PC-3 (cell line): ENCODE results near the gene NPIPB4. TPM values are rescaled to one million over a fixed set of nuclear protein-coding genes. Genes with fewer than 3 reads are reported as not detected.
A peak's percentile ranks its signal among the peaks of the same experiment; 100 is the strongest.
"Not testable (repeated sequence)": the region's sequence is repeated elsewhere in the genome, so short reads cannot be mapped to it uniquely, and the experiment has no call there.

Source experiments
- ATAC-seq: fragments of 200-7000 bp; cut with Tn5 transposase; 2 replicates; pipeline ENCODE4 v1.9.1; 2020; ENCODE audit warnings: mild to moderate bottlenecking, moderate library complexity
- BruUV-seq: library from RNA; stranded (reverse); fragments of 400-500 nt; replicated peaks from 2 replicates; lab custom pipeline; 2021; lab: Mats Ljungman, UMichigan
- CTCF ChIA-PET: fragments of 300-600 bp; sonication (Branson Sonifier 250); formaldehyde crosslinking; loops from one replicate; lab custom pipeline; 2022; ENCODE audit warnings: antibody characterized with exemption; lab: Charles Lee
- POLR2A ChIA-PET: fragments of 300-600 bp; sonication (Branson Sonifier 250); formaldehyde crosslinking; loops from one replicate; lab custom pipeline; 2022; ENCODE audit warnings: antibody characterized with exemption; ENCODE audit not compliant: unreplicated experiment; lab: Charles Lee
- DNase-seq: peaks from one replicate; pipeline ENCODE4 v3.0.0-alpha.2; 2015
- H2AFZ ChIP-seq: fragments of 300-600 bp; sonication (generic); 2 replicates; pipeline ENCODE4 v1.6.0; 2016; ENCODE audit warnings: antibody characterized with exemption, low read length
- H3F3A ChIP-seq: fragments of 300-600 bp; sonication (generic); one replicate; pipeline ENCODE4 v1.6.0; 2017; ENCODE audit warnings: antibody characterized with exemption, low read length, control low read depth, mild to moderate bottlenecking; ENCODE audit not compliant: unreplicated experiment
- H3K27ac ChIP-seq: fragments of 300-600 bp; sonication (generic); 2 replicates; pipeline ENCODE4 v1.5.1; 2016; ENCODE audit warnings: mild to moderate bottlenecking, low read length
- H3K27me3 ChIP-seq: fragments of 300-600 bp; sonication (generic); 2 replicates; pipeline ENCODE4 v1.6.1; 2016; ENCODE audit warnings: low read length, mixed read lengths
- H3K36me3 ChIP-seq: fragments of 300-600 bp; sonication (generic); 2 replicates; pipeline ENCODE4 v1.6.1; 2016; ENCODE audit warnings: low read depth, mixed run types, low read length, mixed read lengths
- H3K4me1 ChIP-seq: fragments of 300-600 bp; sonication (generic); 2 replicates; pipeline ENCODE4 v1.5.1; 2016; ENCODE audit warnings: low read length; ENCODE audit not compliant: insufficient read depth
- H3K4me2 ChIP-seq: fragments of 300-600 bp; sonication (generic); 2 replicates; pipeline ENCODE4 v1.6.0; 2016; ENCODE audit warnings: low read length
- H3K4me3 ChIP-seq: fragments of 300-600 bp; sonication (generic); 2 replicates; pipeline ENCODE4 v1.5.1; 2016; ENCODE audit warnings: mild to moderate bottlenecking, low read length, mixed read lengths
- H3K79me2 ChIP-seq: fragments of 300-600 bp; sonication (generic); 2 replicates; pipeline ENCODE4 v1.6.1; 2017; ENCODE audit warnings: low read length, mixed read lengths
- H3K9ac ChIP-seq: fragments of 300-600 bp; sonication (generic); 2 replicates; pipeline ENCODE4 v1.6.0; 2016; ENCODE audit warnings: mild to moderate bottlenecking, low read length
- H3K9me2 ChIP-seq: fragments of 300-600 bp; sonication (generic); replicated peaks from 2 replicates; pipeline ENCODE4 v1.6.1; 2016; ENCODE audit warnings: mixed run types, low read length, mixed read lengths
- H3K9me3 ChIP-seq: fragments of 300-600 bp; sonication (generic); 2 replicates; pipeline ENCODE4 v1.6.1; 2016; ENCODE audit warnings: low read length, mixed read lengths
- H4K20me1 ChIP-seq: fragments of 300-600 bp; sonication (generic); 2 replicates; pipeline ENCODE4 v1.6.1; 2016; ENCODE audit warnings: low read length, mixed read lengths
- CTCF ChIP-seq: fragments of 300-600 bp; sonication (generic); conservative IDR thresholded peaks from 2 replicates; pipeline ENCODE4 v1.5.1; 2017; ENCODE audit warnings: antibody characterized with exemption, low read depth, mild to moderate bottlenecking, low read length
- intact Hi-C: fragments of 100-400 bp; cut with micrococcal nuclease; formaldehyde crosslinking; loops from 2 replicates; pipeline ENCODE4 v1.9.0; 2023
- total RNA-seq: library from RNA; depleted of rRNA; stranded (reverse); fragments of >200 nt; gene quantifications from 2 replicates; pipeline ENCODE4 v1.2.3, GENCODE V29; 2014; rRNA removed

Gene NPIPB4
- total RNA-seq, 1 experiment from 2014 or later, result 18.4 TPM

- H3K9me3 ChIP-seq, H3K27ac ChIP-seq, H3K79me2 ChIP-seq, H3K27me3 ChIP-seq, H4K20me1 ChIP-seq, BruUV-seq, H2AFZ ChIP-seq, H3F3A ChIP-seq, H3K4me2 ChIP-seq, H3K4me1 ChIP-seq, H3K9ac ChIP-seq, H3K9me2 ChIP-seq, H3K4me3 ChIP-seq, H3K36me3 ChIP-seq, POLR2A ChIA-PET: not testable (repeated sequence)
- ATAC-seq (peak; percentile 89), DNase-seq (peak; percentile 63)
- CTCF ChIA-PET, result interaction anchor here (0.6 to 0.7 kb wide), 3 partner anchors 81 to 145 kb away, joined by 3 to 7 read pairs (median 5); no protein-coding TSS in a partner anchor
- TF ChIP-seq CTCF, result peak; percentile 54
- intact Hi-C loops, result loop anchor here (5.0 kb wide), 1 partner anchor 144 kb away; no protein-coding TSS in a partner anchor
These were observed 55.8 kb downstream of the NPIPB4 start for GRCh38 chr16:21801538-21802374.

GRCh38 chr16:21798601-21799000 is 59.0 kb downstream of the NPIPB4 start:
- intact Hi-C loops, ATAC-seq, H3K9me2 ChIP-seq, H3K9ac ChIP-seq, CTCF ChIA-PET, H3K27me3 ChIP-seq, H3K4me2 ChIP-seq, H3K4me3 ChIP-seq, H3K27ac ChIP-seq, DNase-seq, H3K4me1 ChIP-seq, H3K79me2 ChIP-seq, H4K20me1 ChIP-seq, H3F3A ChIP-seq, POLR2A ChIA-PET, BruUV-seq, H2AFZ ChIP-seq, H3K9me3 ChIP-seq, H3K36me3 ChIP-seq: not testable (repeated sequence)

GRCh38 chr16:21793310-21793709 is 64.2 kb downstream of the NPIPB4 start:
- POLR2A ChIA-PET, BruUV-seq, ATAC-seq: not testable (repeated sequence)

GRCh38 chr16:21790506-21790905 is 67.0 kb downstream of the NPIPB4 start:
- H3K9ac ChIP-seq, H3K27me3 ChIP-seq, H3K4me1 ChIP-seq, H3F3A ChIP-seq, intact Hi-C loops, H3K4me3 ChIP-seq, H2AFZ ChIP-seq, H3K9me3 ChIP-seq, H3K4me2 ChIP-seq, DNase-seq, H4K20me1 ChIP-seq, H3K79me2 ChIP-seq, POLR2A ChIA-PET, BruUV-seq, H3K9me2 ChIP-seq, H3K36me3 ChIP-seq, CTCF ChIA-PET: not testable (repeated sequence)
- peak; percentile 98 for ATAC-seq
- H3K27ac ChIP-seq, result 0 out of 2 replicates have a peak overlapping the region, but pooled peaks have one; percentile 41

More at GRCh38 chr16:21793310-21793709, 64.2 kb downstream of the NPIPB4 start:
- H3K27ac ChIP-seq, H3K36me3 ChIP-seq, H3K79me2 ChIP-seq, CTCF ChIA-PET, DNase-seq, H3K9me3 ChIP-seq, H3K9me2 ChIP-seq, H3F3A ChIP-seq, H2AFZ ChIP-seq, H3K4me2 ChIP-seq, H3K9ac ChIP-seq, H4K20me1 ChIP-seq, H3K4me3 ChIP-seq, intact Hi-C loops, H3K4me1 ChIP-seq, H3K27me3 ChIP-seq: not testable (repeated sequence)

Other genes with a start within 250 kb of the NPIPB4 start
- gene IGSF6, start 205.1 kb downstream of the NPIPB4 start, total RNA-seq, result 0.36 TPM in 1 of 2 replicates, not detected in the other
- gene OTOA, start 193.8 kb downstream of the NPIPB4 start, total RNA-seq, result not detected in 2 replicates
- gene UQCRC2, start 95.6 kb upstream of the NPIPB4 start, total RNA-seq, result 73.5 and 116 TPM in 2 replicates
- not detected in 2 replicates for gene PDZD9, start 143.4 kb upstream of the NPIPB4 start, total RNA-seq
- gene MOSMO, start 150.4 kb upstream of the NPIPB4 start, total RNA-seq, result 11.8 and 12.4 TPM in 2 replicates
- not detected in 2 replicates for gene VWA3A, start 234.8 kb upstream of the NPIPB4 start, total RNA-seq